ENCODE measurements around the gene VDR.

DNA sequence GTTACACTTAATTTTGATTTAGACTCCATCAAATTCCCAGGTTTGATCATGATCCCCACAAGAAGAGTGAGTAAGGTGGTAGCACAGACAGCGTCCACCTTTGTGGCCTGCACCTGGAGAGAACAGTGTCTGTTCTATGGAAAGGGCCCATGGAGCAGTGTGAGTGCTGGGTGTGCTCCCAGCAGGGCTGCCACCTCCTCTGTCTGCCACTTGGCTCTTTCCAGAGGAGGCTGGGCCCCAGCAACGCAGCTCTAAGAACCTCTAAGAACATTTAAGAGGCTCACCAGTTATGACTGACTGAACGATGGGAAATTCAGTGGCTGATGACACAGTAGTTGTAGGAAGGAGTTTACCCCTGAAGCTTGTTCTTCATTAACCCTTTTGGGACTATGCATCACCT, 17.3 kb downstream of the VDR start:
- TF ChIP-seq, protein P1, sequence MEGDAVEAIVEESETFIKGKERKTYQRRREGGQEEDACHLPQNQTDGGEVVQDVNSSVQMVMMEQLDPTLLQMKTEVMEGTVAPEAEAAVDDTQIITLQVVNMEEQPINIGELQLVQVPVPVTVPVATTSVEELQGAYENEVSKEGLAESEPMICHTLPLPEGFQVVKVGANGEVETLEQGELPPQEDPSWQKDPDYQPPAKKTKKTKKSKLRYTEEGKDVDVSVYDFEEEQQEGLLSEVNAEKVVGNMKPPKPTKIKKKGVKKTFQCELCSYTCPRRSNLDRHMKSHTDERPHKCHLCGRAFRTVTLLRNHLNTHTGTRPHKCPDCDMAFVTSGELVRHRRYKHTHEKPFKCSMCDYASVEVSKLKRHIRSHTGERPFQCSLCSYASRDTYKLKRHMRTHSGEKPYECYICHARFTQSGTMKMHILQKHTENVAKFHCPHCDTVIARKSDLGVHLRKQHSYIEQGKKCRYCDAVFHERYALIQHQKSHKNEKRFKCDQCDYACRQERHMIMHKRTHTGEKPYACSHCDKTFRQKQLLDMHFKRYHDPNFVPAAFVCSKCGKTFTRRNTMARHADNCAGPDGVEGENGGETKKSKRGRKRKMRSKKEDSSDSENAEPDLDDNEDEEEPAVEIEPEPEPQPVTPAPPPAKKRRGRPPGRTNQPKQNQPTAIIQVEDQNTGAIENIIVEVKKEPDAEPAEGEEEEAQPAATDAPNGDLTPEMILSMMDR (IDR thresholded peaks at IDR 0.05; ENCODE audit: low read length), result no peak
- no peak for TF ChIP-seq EZH2 (optimal IDR thresholded peaks at IDR 0.05; ENCODE audit: low read depth, low read length)
